ENCODE measurements around the gene LENG1.
"Not testable (repeated sequence)": the region's sequence is repeated elsewhere in the genome, so short reads cannot be mapped to it uniquely, and the experiment has no call there.

Gene LENG1

DNA sequence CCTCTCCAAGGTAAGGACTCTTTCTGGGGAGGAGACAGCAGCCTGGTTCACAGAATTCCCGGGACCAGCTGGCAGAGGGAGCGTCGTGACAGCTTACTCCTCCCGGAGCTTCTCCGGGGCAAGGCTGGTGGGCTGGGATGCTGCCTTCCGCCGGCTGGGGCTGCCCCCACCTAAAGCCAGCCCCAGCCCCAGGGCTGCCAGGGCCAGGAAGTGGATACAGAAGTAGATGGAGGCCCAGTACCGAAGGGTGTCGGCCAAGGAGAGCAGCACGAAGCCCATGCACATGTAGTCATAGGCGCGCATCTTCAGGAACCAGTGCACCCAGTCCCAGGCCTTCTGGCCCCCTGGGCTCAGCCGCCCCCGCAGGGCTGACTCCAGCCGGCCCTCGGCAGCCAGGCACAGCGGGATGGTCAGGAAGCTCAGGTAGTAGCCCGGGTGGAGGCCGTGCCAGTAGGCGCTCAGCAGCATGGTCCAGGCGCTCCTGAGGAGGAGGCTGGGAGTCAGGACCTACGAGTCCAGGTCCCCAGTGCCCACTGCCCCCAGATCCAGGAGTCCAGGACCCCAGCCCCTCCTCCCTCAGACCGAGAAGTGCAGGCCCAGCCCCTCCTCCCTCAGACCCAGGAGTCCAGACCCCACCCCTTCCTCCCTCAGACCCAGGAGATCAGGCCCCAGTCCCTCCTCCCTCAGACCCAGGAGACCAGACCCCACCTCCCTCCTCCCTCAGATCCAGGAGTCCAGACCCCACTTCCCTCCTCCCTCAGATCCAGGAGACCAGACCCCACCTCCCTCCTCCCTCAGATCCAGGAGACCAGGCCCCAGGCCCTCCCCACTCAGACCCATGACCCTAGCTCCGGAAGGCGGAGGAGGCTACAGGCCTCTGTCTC is 14.7 kb upstream of the LENG1 start:
- H3K36me3 ChIP-seq (ENCODE audit: low read length) = no peaks in the 10 kb centered on the region
- no peaks in the 10 kb centered on the region for H3F3A ChIP-seq (ENCODE audit: insufficient read depth)
- H3K4me2 ChIP-seq (ENCODE audit: low read depth, low read length, poor library complexity, severe bottlenecking) = no peak overlapping the region
- H4K20me1 ChIP-seq (ENCODE audit: low read depth, low read length) = no peaks in the 10 kb centered on the region
- no peak for TF ChIP-seq EZH2phosphoT487 (conservative IDR thresholded peaks at IDR 0.05; ENCODE audit: low read length)
- TF ChIP-seq, protein P1, sequence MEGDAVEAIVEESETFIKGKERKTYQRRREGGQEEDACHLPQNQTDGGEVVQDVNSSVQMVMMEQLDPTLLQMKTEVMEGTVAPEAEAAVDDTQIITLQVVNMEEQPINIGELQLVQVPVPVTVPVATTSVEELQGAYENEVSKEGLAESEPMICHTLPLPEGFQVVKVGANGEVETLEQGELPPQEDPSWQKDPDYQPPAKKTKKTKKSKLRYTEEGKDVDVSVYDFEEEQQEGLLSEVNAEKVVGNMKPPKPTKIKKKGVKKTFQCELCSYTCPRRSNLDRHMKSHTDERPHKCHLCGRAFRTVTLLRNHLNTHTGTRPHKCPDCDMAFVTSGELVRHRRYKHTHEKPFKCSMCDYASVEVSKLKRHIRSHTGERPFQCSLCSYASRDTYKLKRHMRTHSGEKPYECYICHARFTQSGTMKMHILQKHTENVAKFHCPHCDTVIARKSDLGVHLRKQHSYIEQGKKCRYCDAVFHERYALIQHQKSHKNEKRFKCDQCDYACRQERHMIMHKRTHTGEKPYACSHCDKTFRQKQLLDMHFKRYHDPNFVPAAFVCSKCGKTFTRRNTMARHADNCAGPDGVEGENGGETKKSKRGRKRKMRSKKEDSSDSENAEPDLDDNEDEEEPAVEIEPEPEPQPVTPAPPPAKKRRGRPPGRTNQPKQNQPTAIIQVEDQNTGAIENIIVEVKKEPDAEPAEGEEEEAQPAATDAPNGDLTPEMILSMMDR (IDR thresholded peaks at IDR 0.05; ENCODE audit: insufficient read depth, low read length, poor library complexity, severe bottlenecking) = no peak
- H3K27me3 ChIP-seq (ENCODE audit: low read length) = no peaks in the 10 kb centered on the region
- no peak overlapping the region for H3K4me3 ChIP-seq (ENCODE audit: insufficient read depth, low read length, poor library complexity, severe bottlenecking)
- H2AFZ ChIP-seq (ENCODE audit: low read depth, low read length, severe bottlenecking) = no peak overlapping the region
- no peaks in the 10 kb centered on the region for H3K79me2 ChIP-seq (ENCODE audit: insufficient read depth, low read length)
- H3K9me2 ChIP-seq (replicated peaks; ENCODE audit: insufficient read depth, low read length) = no peaks in the 10 kb centered on the region
- H3K9ac ChIP-seq (ENCODE audit: low read length) = no peak overlapping the region
- H3K27ac ChIP-seq (ENCODE audit: low read depth, low read length) = no peak overlapping the region
- H3K9me3 ChIP-seq (ENCODE audit: insufficient read depth, low read length) = no peaks in the 10 kb centered on the region

DNA sequence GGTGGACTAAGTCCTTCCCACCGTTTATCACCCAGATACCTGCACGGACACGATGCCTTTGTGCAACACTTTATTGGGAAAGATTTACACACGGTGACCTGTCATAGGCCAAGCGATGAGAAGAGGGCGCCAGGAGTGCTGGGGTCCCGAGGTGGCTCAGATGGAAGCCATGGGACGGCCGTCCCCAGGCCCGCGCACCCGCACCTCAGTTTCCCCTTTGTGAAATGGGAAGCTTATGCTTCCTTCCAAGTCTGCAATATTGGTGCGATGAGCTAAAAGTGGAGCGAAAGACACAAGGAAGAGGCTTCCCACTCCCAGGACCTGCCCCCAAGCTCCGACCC is 13.8 kb upstream of the LENG1 start:
- H3K27ac ChIP-seq (ENCODE audit: low read depth, low read length) = no peak overlapping the region
- H2AFZ ChIP-seq (ENCODE audit: low read depth, low read length, severe bottlenecking) = no peak overlapping the region
- H3K9me2 ChIP-seq (replicated peaks; ENCODE audit: insufficient read depth, low read length) = no peaks in the 10 kb centered on the region
- H3K9ac ChIP-seq (ENCODE audit: low read length) = no peak overlapping the region
- no peaks in the 10 kb centered on the region for H3K79me2 ChIP-seq (ENCODE audit: insufficient read depth, low read length)
- no peaks in the 10 kb centered on the region for H4K20me1 ChIP-seq (ENCODE audit: low read depth, low read length)
- H3F3A ChIP-seq (ENCODE audit: insufficient read depth) = no peaks in the 10 kb centered on the region
- no peaks in the 10 kb centered on the region for H3K36me3 ChIP-seq (ENCODE audit: low read length)
- H3K4me3 ChIP-seq (ENCODE audit: insufficient read depth, low read length, poor library complexity, severe bottlenecking) = no peak overlapping the region
- H3K9me3 ChIP-seq (ENCODE audit: insufficient read depth, low read length) = no peaks in the 10 kb centered on the region
- no peaks in the 10 kb centered on the region for H3K27me3 ChIP-seq (ENCODE audit: low read length)
- TF ChIP-seq, protein P1 (IDR thresholded peaks at IDR 0.05; ENCODE audit: insufficient read depth, low read length, poor library complexity, severe bottlenecking) = no peak
- no peak for TF ChIP-seq EZH2phosphoT487 (conservative IDR thresholded peaks at IDR 0.05; ENCODE audit: low read length)
- no peak overlapping the region for H3K4me2 ChIP-seq (ENCODE audit: low read depth, low read length, poor library complexity, severe bottlenecking)

DNA sequence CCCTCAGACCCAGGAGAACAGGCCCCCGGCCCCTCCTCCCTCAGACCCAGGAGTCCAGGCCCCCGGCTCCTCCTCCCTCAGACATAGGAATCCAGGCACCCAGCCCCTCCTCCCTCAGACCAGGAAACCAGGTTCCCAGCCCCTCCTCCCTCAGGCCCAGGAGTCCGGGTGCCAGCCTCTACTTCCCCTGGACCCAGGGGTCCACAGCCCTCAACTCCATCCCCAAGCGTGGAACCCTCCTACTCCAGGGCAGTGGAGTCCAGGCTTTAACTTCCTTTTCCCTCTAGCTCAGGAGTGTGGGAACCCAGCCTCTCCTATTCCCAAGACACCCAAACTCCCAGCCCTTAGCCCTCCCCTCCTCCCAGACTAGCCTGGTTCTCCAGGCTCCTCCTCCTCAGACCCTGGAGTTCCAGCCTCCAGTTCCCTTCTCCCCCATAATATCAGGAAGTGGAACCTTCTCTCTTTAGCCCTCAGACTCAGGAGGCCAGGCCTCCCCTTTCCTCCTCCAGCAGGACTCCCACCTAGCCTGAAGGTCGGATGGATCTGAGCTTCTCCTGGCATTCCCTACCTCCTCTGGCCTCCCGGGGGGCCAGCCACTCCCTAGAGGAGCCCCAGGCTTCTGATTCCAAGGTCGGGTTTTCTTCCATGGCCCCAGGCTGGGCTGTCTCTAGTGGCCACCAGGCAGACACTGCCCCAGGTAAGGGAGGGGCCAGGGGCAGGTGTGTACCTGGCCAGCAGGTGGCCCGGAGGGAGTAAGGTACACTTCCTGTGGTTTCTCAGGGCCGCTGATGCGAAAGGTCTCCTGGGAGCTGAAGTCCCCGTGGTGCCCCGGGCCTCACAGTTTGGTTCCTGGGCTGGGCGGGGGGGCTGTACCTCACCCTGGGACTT is 13.2 kb upstream of the LENG1 start, which contains the start of gene TMC4:
TSS of gene TMC4 (minus strand) at position 690 of the 888 bp plus-strand sequence. CDS start at position 647, 43 bp downstream.
- no peak within 1 kb of the TSS for H3K9ac ChIP-seq (ENCODE audit: low read length)
- H2AFZ ChIP-seq (ENCODE audit: low read depth, low read length, severe bottlenecking) = no peak within 1 kb of the TSS
- no peak within 1 kb of the TSS for H3K27ac ChIP-seq (ENCODE audit: low read depth, low read length)
- H3K27me3 ChIP-seq (ENCODE audit: low read length) = no peaks in the 10 kb centered on the region
- TF ChIP-seq EZH2phosphoT487 (conservative IDR thresholded peaks at IDR 0.05; ENCODE audit: low read length) = no peak
- TF ChIP-seq, protein P1 (IDR thresholded peaks at IDR 0.05; ENCODE audit: insufficient read depth, low read length, poor library complexity, severe bottlenecking) = no peak
- no peaks in the 10 kb centered on the region for H3K36me3 ChIP-seq (ENCODE audit: low read length)
- H3K9me3 ChIP-seq (ENCODE audit: insufficient read depth, low read length) = no peaks in the 10 kb centered on the region
- H3K4me2 ChIP-seq (ENCODE audit: low read depth, low read length, poor library complexity, severe bottlenecking) = no peak within 1 kb of the TSS
- no peak within 1 kb of the TSS for H3K4me3 ChIP-seq (ENCODE audit: insufficient read depth, low read length, poor library complexity, severe bottlenecking)
- H3K9me2 ChIP-seq (replicated peaks; ENCODE audit: insufficient read depth, low read length) = no peaks in the 10 kb centered on the region
- H3K79me2 ChIP-seq (ENCODE audit: insufficient read depth, low read length) = no peaks in the 10 kb centered on the region
- H3F3A ChIP-seq (ENCODE audit: insufficient read depth) = no peaks in the 10 kb centered on the region
- H4K20me1 ChIP-seq (ENCODE audit: low read depth, low read length) = no peaks in the 10 kb centered on the region

DNA sequence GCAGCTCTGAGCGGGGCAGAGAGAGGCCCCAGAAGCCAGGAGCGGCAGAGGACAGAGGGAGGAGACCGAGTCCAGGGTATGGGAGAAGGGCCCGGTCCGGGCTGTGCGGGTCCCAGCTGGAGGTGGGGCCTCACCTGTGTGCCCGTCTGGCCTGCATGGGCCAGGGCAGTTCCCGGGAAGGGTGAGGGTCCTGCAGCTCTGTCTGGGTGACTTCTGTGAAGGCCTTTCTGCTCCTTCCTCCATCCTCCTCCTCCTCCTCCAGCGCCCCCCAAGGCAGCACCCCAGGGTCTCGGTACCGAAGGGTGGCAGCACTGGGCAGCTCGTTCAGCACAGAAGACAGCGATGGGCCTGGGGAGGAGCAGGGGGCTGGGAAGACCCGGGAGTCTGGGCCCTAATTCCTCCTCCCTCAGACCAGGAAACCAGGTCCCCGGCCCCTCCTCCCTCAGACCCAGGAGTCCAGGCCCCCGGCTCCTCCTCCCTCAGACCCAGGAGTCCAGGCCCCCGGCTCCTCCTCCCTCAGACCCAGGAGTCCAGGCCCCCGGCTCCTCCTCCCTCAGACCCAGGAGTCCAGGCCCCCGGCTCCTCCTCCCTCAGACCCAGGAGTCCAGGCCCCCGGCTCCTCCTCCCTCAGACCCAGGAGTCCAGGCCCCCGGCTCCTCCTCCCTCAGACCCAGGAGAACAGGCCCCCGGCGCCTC is 12.4 kb upstream of the LENG1 start:
- not testable (repeated sequence) for H3K4me3 ChIP-seq (ENCODE audit: insufficient read depth, low read length, poor library complexity, severe bottlenecking); H2AFZ ChIP-seq (ENCODE audit: low read depth, low read length, severe bottlenecking); H3K36me3 ChIP-seq (ENCODE audit: low read length); H3K9ac ChIP-seq (ENCODE audit: low read length); H4K20me1 ChIP-seq (ENCODE audit: low read depth, low read length); H3K27ac ChIP-seq (ENCODE audit: low read depth, low read length); H3K9me2 ChIP-seq (replicated peaks; ENCODE audit: insufficient read depth, low read length); H3K27me3 ChIP-seq (ENCODE audit: low read length); H3K4me2 ChIP-seq (ENCODE audit: low read depth, low read length, poor library complexity, severe bottlenecking); H3K79me2 ChIP-seq (ENCODE audit: insufficient read depth, low read length); H3F3A ChIP-seq (ENCODE audit: insufficient read depth); H3K9me3 ChIP-seq (ENCODE audit: insufficient read depth, low read length)
